ENCODE results near the gene SLC5A7.

The SLC5A7 gene

GRCh38 chr2:107986278-107987217 is at the start of gene SLC5A7:
Gene SLC5A7, plus strand, starts transcription at chr2:107986524. Its CDS starts 1,632 bp downstream, at chr2:107988156.
- peak within 1 kb of the TSS; percentile 69 for H3K4me3 ChIP-seq (ENCODE audit: low read length)
- H3K36me3 ChIP-seq (ENCODE audit: insufficient read depth, low read depth, low read length): no peaks in the 10 kb centered on the region

GRCh38 chr2:107961395-107961794 is 24.9 kb upstream of the SLC5A7 start:
- Histone ChIP-seq H3K27me3 (ENCODE audit: insufficient read depth, low read length) (no peaks in the 10 kb centered on the region), H3K9ac (ENCODE audit: low read depth, low read length) (no peak overlapping the region), H3K4me3 (ENCODE audit: low read length) (no peak overlapping the region), H3K36me3 (ENCODE audit: insufficient read depth, low read depth, low read length) (no peaks in the 10 kb centered on the region), H3K4me1 (ENCODE audit: insufficient read depth, low read length) (no peaks in the 10 kb centered on the region), H3K9me3 (ENCODE audit: insufficient read depth, low read depth, low read length) (no peaks in the 10 kb centered on the region), H3K27ac (ENCODE audit: low read length) (no peak overlapping the region)

More at GRCh38 chr2:107986278-107987217, at the start of gene SLC5A7:
- no peak within 1 kb of the TSS for H3K27ac ChIP-seq (ENCODE audit: low read length)
- peaks cover 4% of the 10 kb centered on the region; the same call in 1 of the 2 replicates for H3K4me1 ChIP-seq (ENCODE audit: insufficient read depth, low read length)
- H3K27me3 ChIP-seq (ENCODE audit: insufficient read depth, low read length): peaks cover 39% of the 10 kb centered on the region
- H3K9ac ChIP-seq (ENCODE audit: low read depth, low read length): no peak within 1 kb of the TSS
- no peaks in the 10 kb centered on the region for H3K9me3 ChIP-seq (ENCODE audit: insufficient read depth, low read depth, low read length)

GRCh38 chr2:107964185-107964584 is 22.1 kb upstream of the SLC5A7 start:
- no peaks in the 10 kb centered on the region for H3K9me3 ChIP-seq (ENCODE audit: insufficient read depth, low read depth, low read length)
- H3K27me3 ChIP-seq (ENCODE audit: insufficient read depth, low read length): no peaks in the 10 kb centered on the region
- no peaks in the 10 kb centered on the region for H3K4me1 ChIP-seq (ENCODE audit: insufficient read depth, low read length)
- H3K4me3 ChIP-seq (ENCODE audit: low read length): no peak overlapping the region
- no peak overlapping the region for H3K9ac ChIP-seq (ENCODE audit: low read depth, low read length)
- H3K36me3 ChIP-seq (ENCODE audit: insufficient read depth, low read depth, low read length): no peaks in the 10 kb centered on the region
- H3K27ac ChIP-seq (ENCODE audit: low read length): no peak overlapping the region

- no peaks in the 10 kb centered on the region for H3K9me3 ChIP-seq (ENCODE audit: insufficient read depth, low read depth, low read length)
- H3K9ac ChIP-seq (ENCODE audit: low read depth, low read length): no peak overlapping the region
- no peaks in the 10 kb centered on the region for H3K36me3 ChIP-seq (ENCODE audit: insufficient read depth, low read depth, low read length)
- peaks cover 39% of the 10 kb centered on the region for H3K27me3 ChIP-seq (ENCODE audit: insufficient read depth, low read length)
- H3K4me3 ChIP-seq (ENCODE audit: low read length): no peak overlapping the region
- no peak overlapping the region for H3K27ac ChIP-seq (ENCODE audit: low read length)
- peaks cover 4% of the 10 kb centered on the region; the same call in 1 of the 2 replicates for H3K4me1 ChIP-seq (ENCODE audit: insufficient read depth, low read length)
Observed at GRCh38 chr2:107984707-107985106, 1.6 kb upstream of the SLC5A7 start.

GRCh38 chr2:107988108-107988507 is 1.8 kb downstream of the SLC5A7 start:
- peaks cover 4% of the 10 kb centered on the region; the same call in 1 of the 2 replicates for H3K4me1 ChIP-seq (ENCODE audit: insufficient read depth, low read length)
- no peak overlapping the region for H3K9ac ChIP-seq (ENCODE audit: low read depth, low read length)
- peaks cover 39% of the 10 kb centered on the region for H3K27me3 ChIP-seq (ENCODE audit: insufficient read depth, low read length)
- no peaks in the 10 kb centered on the region for H3K36me3 ChIP-seq (ENCODE audit: insufficient read depth, low read depth, low read length)
- H3K27ac ChIP-seq (ENCODE audit: low read length): no peak overlapping the region
- H3K9me3 ChIP-seq (ENCODE audit: insufficient read depth, low read depth, low read length): no peaks in the 10 kb centered on the region
- H3K4me3 ChIP-seq (ENCODE audit: low read length): no peak overlapping the region

GRCh38 chr2:107989445-107989844 is 3.1 kb downstream of the SLC5A7 start:
- H3K27me3 ChIP-seq (ENCODE audit: insufficient read depth, low read length): peaks cover 37% of the 10 kb centered on the region
- H3K4me1 ChIP-seq (ENCODE audit: insufficient read depth, low read length): peaks cover 4% of the 10 kb centered on the region; the same call in 1 of the 2 replicates
- H3K4me3 ChIP-seq (ENCODE audit: low read length): no peak overlapping the region

GRCh38 chr2:107990718-107991117 is 4.4 kb downstream of the SLC5A7 start:
- no peak overlapping the region for H3K4me3 ChIP-seq (ENCODE audit: low read length)
- no peak overlapping the region for H3K27ac ChIP-seq (ENCODE audit: low read length)
- H3K4me1 ChIP-seq (ENCODE audit: insufficient read depth, low read length): peaks cover 4% of the 10 kb centered on the region; the same call in 1 of the 2 replicates
- no peaks in the 10 kb centered on the region for H3K9me3 ChIP-seq (ENCODE audit: insufficient read depth, low read depth, low read length)
- H3K36me3 ChIP-seq (ENCODE audit: insufficient read depth, low read depth, low read length): no peaks in the 10 kb centered on the region
- H3K27me3 ChIP-seq (ENCODE audit: insufficient read depth, low read length): peaks cover 25% of the 10 kb centered on the region
- no peak overlapping the region for H3K9ac ChIP-seq (ENCODE audit: low read depth, low read length)

More at GRCh38 chr2:107989445-107989844, 3.1 kb downstream of the SLC5A7 start:
- Histone ChIP-seq H3K9ac (ENCODE audit: low read depth, low read length) (no peak overlapping the region), H3K36me3 (ENCODE audit: insufficient read depth, low read depth, low read length) (no peaks in the 10 kb centered on the region), H3K9me3 (ENCODE audit: insufficient read depth, low read depth, low read length) (no peaks in the 10 kb centered on the region), H3K27ac (ENCODE audit: low read length) (no peak overlapping the region)

GRCh38 chr2:107992069-107992468 is 5.7 kb downstream of the SLC5A7 start:
- Histone ChIP-seq H3K9ac (ENCODE audit: low read depth, low read length) (no peak overlapping the region), H3K27me3 (ENCODE audit: insufficient read depth, low read length) (peaks cover 12% of the 10 kb centered on the region), H3K27ac (ENCODE audit: low read length) (no peak overlapping the region), H3K4me1 (ENCODE audit: insufficient read depth, low read length) (peaks cover 3% of the 10 kb centered on the region; the same call in 1 of the 2 replicates), H3K9me3 (ENCODE audit: insufficient read depth, low read depth, low read length) (no peaks in the 10 kb centered on the region), H3K36me3 (ENCODE audit: insufficient read depth, low read depth, low read length) (no peaks in the 10 kb centered on the region), H3K4me3 (ENCODE audit: low read length) (no peak overlapping the region)

- Histone ChIP-seq H3K36me3 (ENCODE audit: insufficient read depth, low read depth, low read length) (no peaks in the 10 kb centered on the region), H3K9me3 (ENCODE audit: insufficient read depth, low read depth, low read length) (no peaks in the 10 kb centered on the region), H3K27me3 (ENCODE audit: insufficient read depth, low read length) (no peaks in the 10 kb centered on the region), H3K9ac (ENCODE audit: low read depth, low read length) (no peak overlapping the region), H3K4me3 (ENCODE audit: low read length) (no peak overlapping the region), H3K27ac (ENCODE audit: low read length) (no peak overlapping the region), H3K4me1 (ENCODE audit: insufficient read depth, low read length) (no peaks in the 10 kb centered on the region)
Observed at GRCh38 chr2:107999158-107999557, 12.8 kb downstream of the SLC5A7 start.

- no peaks in the 10 kb centered on the region for H3K27me3 ChIP-seq (ENCODE audit: insufficient read depth, low read length)
- no peak overlapping the region for H3K9ac ChIP-seq (ENCODE audit: low read depth, low read length)
- no peaks in the 10 kb centered on the region for H3K4me1 ChIP-seq (ENCODE audit: insufficient read depth, low read length)
- H3K9me3 ChIP-seq (ENCODE audit: insufficient read depth, low read depth, low read length): peaks cover 26% of the 10 kb centered on the region
- H3K27ac ChIP-seq (ENCODE audit: low read length): no peak overlapping the region
- H3K4me3 ChIP-seq (ENCODE audit: low read length): no peak overlapping the region
- no peaks in the 10 kb centered on the region for H3K36me3 ChIP-seq (ENCODE audit: insufficient read depth, low read depth, low read length)
Observed at GRCh38 chr2:108010912-108011591, 24.7 kb downstream of the SLC5A7 start.

GRCh38 chr2:108013305-108013704 is 27.0 kb downstream of the SLC5A7 start:
- no peaks in the 10 kb centered on the region for H3K27me3 ChIP-seq (ENCODE audit: insufficient read depth, low read length)
- no peak overlapping the region for H3K9ac ChIP-seq (ENCODE audit: low read depth, low read length)
- no peaks in the 10 kb centered on the region for H3K4me1 ChIP-seq (ENCODE audit: insufficient read depth, low read length)
- H3K27ac ChIP-seq (ENCODE audit: low read length): no peak overlapping the region
- H3K4me3 ChIP-seq (ENCODE audit: low read length): no peak overlapping the region
- no peaks in the 10 kb centered on the region for H3K36me3 ChIP-seq (ENCODE audit: insufficient read depth, low read depth, low read length)
- peaks cover 26% of the 10 kb centered on the region for H3K9me3 ChIP-seq (ENCODE audit: insufficient read depth, low read depth, low read length)

All from iPS-20b (cell line).